Esophagus squamous epithelium (tissue), 5 donors: ENCODE results near the gene VPS45. TPM values are rescaled to one million over a fixed set of nuclear protein-coding genes. Genes with fewer than 3 reads are reported as not detected.
"Not testable (repeated sequence)": the region's sequence is repeated elsewhere in the genome, so short reads cannot be mapped to it uniquely, and the experiment has no call there.

Source experiments
- DNase-seq: peaks from one replicate; lab custom pipeline; 2025; lab: John Stamatoyannopoulos, UW
- H3K27ac ChIP-seq, 4 donors: fragments of 200-600 bp; sonication (generic); one replicate each; pipeline ENCODE4 v1.5.1; 2016 to 2019; ENCODE audit warnings: mild to moderate bottlenecking in 1 of 4
- H3K27me3 ChIP-seq, 4 donors: fragments of 200-600 bp; sonication (generic); 1 replicate in 3 of 4; 2 replicates in 1 of 4; pipeline versions ENCODE4 v1.5.1 to v1.6.0; 2017 to 2021; ENCODE audit warnings: antibody characterized with exemption in 1 of 4
- H3K36me3 ChIP-seq, 3 donors: fragments of 200-600 bp; sonication (generic); one replicate each; pipeline ENCODE4 v1.5.1; 2016 to 2019
- H3K4me1 ChIP-seq, 3 donors: fragments of 200-600 bp; sonication (generic); one replicate each; pipeline ENCODE4 v1.5.1; 2017 to 2019
- H3K4me3 ChIP-seq, 4 donors: fragments of 200-600 bp; sonication (generic); 1 replicate in 3 of 4; 2 replicates in 1 of 4; pipeline ENCODE4 v1.5.1; 2016 to 2019; ENCODE audit warnings: mild to moderate bottlenecking in 2 of 4, moderate library complexity in 1 of 4
- H3K9me3 ChIP-seq, 3 donors: fragments of 200-600 bp; sonication (generic); one replicate each; pipeline ENCODE4 v1.5.1; 2016 to 2019
- CTCF ChIP-seq, 6 experiments: fragments of 450-650 bp in 4 of 6; fragments of 200-600 bp in 2 of 6; sonication (generic) in 2 of 6; IDR thresholded peaks; one replicate each; pipeline ENCODE4 v1.5.1; 2016 to 2019; ENCODE audit warnings: antibody characterized with exemption in 6 of 6, mild to moderate bottlenecking in 4 of 6, moderate library complexity in 4 of 6
- POLR2A ChIP-seq, 4 donors: fragments of 450-650 bp; IDR thresholded peaks; one replicate each; pipeline ENCODE4 v1.6.1; 2017; ENCODE audit warnings: antibody characterized with exemption in 4 of 4, mild to moderate bottlenecking in 4 of 4, moderate library complexity in 3 of 4
- WGBS, 2 donors: methylation state at CpG; one replicate each; pipeline ENCODE4 v1.1.5; 2018; 5-methylcytosine and 5-hydroxymethylcytosine counted together
- intact Hi-C: fragments of 100-400 bp; cut with DNase I; formaldehyde crosslinking; loops from one replicate; pipeline ENCODE4 v1.15.0; 2022
- total RNA-seq, 4 donors: library from RNA; depleted of rRNA; stranded (reverse); fragments of >200 nt; gene quantifications; one replicate each; pipeline ENCODE4 v1.1.0, GENCODE V29; 2016
- donor health status: DM: yes; HTN: yes; CAD: no.

The VPS45 gene
- total RNA-seq, 4 donors from 2014 or later = 23.4 to 31.7 (median 29.1) TPM

GRCh38 chr1:150053926-150054325 is 13.7 kb upstream of the VPS45 start:
- Histone ChIP-seq H3K36me3 (no peaks in the 10 kb centered on the region), H3K27ac (no peak overlapping the region), H3K4me3 (no peak overlapping the region), H3K9me3 (no peaks in the 10 kb centered on the region), H3K4me1 (peaks cover 0 to 7% (median 0%) of the 10 kb centered on the region in 3 donors), H3K27me3 (no peaks in the 10 kb centered on the region)
- 70 to 71% methylated on average over 3 of the region's 3 CpGs for WGBS, 2 donors
- intact Hi-C loops = loop anchor here (5.0 kb wide), 1 partner anchor 92 kb away; no protein-coding TSS in a partner anchor
- TF ChIP-seq POLR2A (IDR thresholded peaks at IDR 0.05) = no peak
- no peak for TF ChIP-seq CTCF (IDR thresholded peaks at IDR 0.05)
- DNase-seq = no peak

GRCh38 chr1:150055507-150055906 is 12.1 kb upstream of the VPS45 start:
- H3K4me1 ChIP-seq, H3K27ac ChIP-seq, DNase-seq, intact Hi-C loops, H3K9me3 ChIP-seq, H3K4me3 ChIP-seq, H3K27me3 ChIP-seq, H3K36me3 ChIP-seq: not testable (repeated sequence)
- WGBS, 2 donors = 88 to 91% methylated on average over 4 of the region's 4 CpGs

GRCh38 chr1:150056407-150056806 is 11.2 kb upstream of the VPS45 start:
- TF ChIP-seq POLR2A (IDR thresholded peaks at IDR 0.05) (no peak), CTCF (IDR thresholded peaks at IDR 0.05) (no peak)
- WGBS, 2 donors = 50 to 64% methylated on average over 1 of the region's 1 CpG
- Histone ChIP-seq H3K27ac (no peak overlapping the region), H3K9me3 (no peaks in the 10 kb centered on the region), H3K27me3 (no peaks in the 10 kb centered on the region), H3K4me1 (peaks cover 1 to 6% (median 2%) of the 10 kb centered on the region in 3 donors), H3K4me3 (no peak overlapping the region), H3K36me3 (no peaks in the 10 kb centered on the region)
- DNase-seq = no peak
- intact Hi-C loops = no loop called here

DNA sequence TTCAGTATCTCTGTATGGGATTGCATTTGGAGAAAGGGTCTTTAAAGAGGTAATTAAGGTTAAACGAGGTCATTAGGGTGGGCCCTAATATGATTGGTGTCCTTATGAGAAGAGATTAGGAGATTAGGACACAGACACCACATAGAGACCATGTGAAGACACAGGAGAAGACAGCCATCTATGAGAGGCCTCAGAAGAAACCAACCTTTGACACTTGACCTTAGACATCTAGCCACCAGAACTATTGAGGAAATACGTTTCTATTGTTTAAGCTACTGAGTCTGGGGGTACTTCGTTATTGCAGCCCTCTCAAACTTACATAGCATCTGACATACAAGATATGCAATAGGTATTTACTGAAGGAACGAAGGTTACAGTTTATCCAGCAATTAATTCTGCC is 7.3 kb upstream of the VPS45 start:
- WGBS, 2 donors = 69 to 82% methylated on average over 4 of the region's 4 CpGs
- H3K36me3 ChIP-seq = no peaks in the 10 kb centered on the region
- no peak overlapping the region for H3K4me3 ChIP-seq
- H3K27ac ChIP-seq = no peak overlapping the region
- no peaks in the 10 kb centered on the region for H3K9me3 ChIP-seq
- peaks cover 7 to 23% (median 13%) of the 10 kb centered on the region in 3 donors for H3K4me1 ChIP-seq
- TF ChIP-seq POLR2A (IDR thresholded peaks at IDR 0.05) = no peak
- TF ChIP-seq CTCF (IDR thresholded peaks at IDR 0.05) = no peak
- no peaks in the 10 kb centered on the region for H3K27me3 ChIP-seq
- DNase-seq = no peak
- intact Hi-C loops = no loop called here

GRCh38 chr1:150061632-150062101 is 5.9 kb upstream of the VPS45 start:
- no peak for TF ChIP-seq POLR2A (IDR thresholded peaks at IDR 0.05)
- no peak for TF ChIP-seq CTCF (IDR thresholded peaks at IDR 0.05)
- intact Hi-C loops = no loop called here
- no peaks in the 10 kb centered on the region for H3K9me3 ChIP-seq
- no peaks in the 10 kb centered on the region for H3K36me3 ChIP-seq
- WGBS, 2 donors = 16% methylated on average over 3 of the region's 3 CpGs
- DNase-seq = no peak
- H3K27me3 ChIP-seq = no peaks in the 10 kb centered on the region
- peaks cover 7 to 38% (median 23%) of the 10 kb centered on the region in 3 donors for H3K4me1 ChIP-seq
- no peak overlapping the region for H3K4me3 ChIP-seq
- H3K27ac ChIP-seq = peak overlapping the region; percentile 35 to 76 (median 55)

- H3K27ac ChIP-seq = peak overlapping the region; percentile 35 to 76 (median 55)
- intact Hi-C loops = no loop called here
Observed at GRCh38 chr1:150062113-150062512, 5.5 kb upstream of the VPS45 start.

More at GRCh38 chr1:150062113-150062512, 5.5 kb upstream of the VPS45 start:
- DNase-seq = no peak
- Histone ChIP-seq H3K4me3 (no peak overlapping the region), H3K4me1 (peaks cover 7 to 41% (median 23%) of the 10 kb centered on the region in 3 donors), H3K36me3 (no peaks in the 10 kb centered on the region), H3K9me3 (no peaks in the 10 kb centered on the region), H3K27me3 (no peaks in the 10 kb centered on the region)
- TF ChIP-seq CTCF (IDR thresholded peaks at IDR 0.05) (no peak), POLR2A (IDR thresholded peaks at IDR 0.05) (no peak)
- WGBS, 2 donors = 55 to 62% methylated on average over 4 of the region's 4 CpGs
